ENCODE results near the gene AGPS.

DNA sequence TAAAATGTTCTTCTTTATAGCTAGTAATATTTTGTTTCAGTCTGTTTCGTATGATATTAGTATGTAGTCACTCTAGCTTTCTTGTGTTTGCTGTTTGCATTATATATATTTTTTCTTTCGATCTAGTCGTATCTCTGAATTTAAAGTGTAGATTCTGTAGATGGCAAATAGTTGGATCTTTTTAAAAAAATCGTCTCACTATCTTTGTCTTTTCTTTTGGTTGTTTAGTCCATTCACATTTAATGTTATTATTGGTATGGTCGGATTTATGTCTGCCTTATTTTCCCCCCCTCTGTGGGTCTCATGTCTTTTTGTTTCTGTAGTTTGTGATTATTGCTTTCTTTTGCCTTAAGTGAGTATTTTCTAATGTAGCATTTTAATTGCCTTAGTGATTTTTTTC, 84.3 kb downstream of the AGPS start:
- no peak for TF ChIP-seq CTCF (IDR thresholded peaks at IDR 0.05; ENCODE audit: low read depth, low read length)
- no peak for TF ChIP-seq EZH2phosphoT487 (IDR thresholded peaks at IDR 0.05; ENCODE audit: low read depth)

All from OCI-LY3 (cell line).